DMS114 treated with DMSO at 0.1 percent for 48 hours (cell line): ENCODE measurements around the gene NECAP2.
"Not testable (repeated sequence)": the region's sequence is repeated elsewhere in the genome, so short reads cannot be mapped to it uniquely, and the experiment has no call there.

Experiments used
- DNase-seq: peaks from one replicate; lab custom pipeline; 2025; ENCODE audit not compliant: unreplicated experiment; lab: John Stamatoyannopoulos, UW

The NECAP2 gene

GRCh38 chr1:16425125-16426025 lies 15.1 kb upstream of the NECAP2 start:
- no peak for DNase-seq

- no peak for DNase-seq
Measured at GRCh38 chr1:16430606-16431005, 9.9 kb upstream of the NECAP2 start.

- DNase-seq: no peak
Measured at GRCh38 chr1:16433030-16433429, 7.5 kb upstream of the NECAP2 start.

GRCh38 chr1:16434007-16434406 lies 6.5 kb upstream of the NECAP2 start:
- no peak for DNase-seq

- no peak for DNase-seq
Measured at GRCh38 chr1:16434501-16434900, 6.0 kb upstream of the NECAP2 start.

GRCh38 chr1:16436946-16437474 lies 3.5 kb upstream of the NECAP2 start, which contains the start of gene SPATA21:
SPATA21 (minus strand) TSS chr1:16437424; CDS start chr1:16431371, 6,053 bp downstream.
- DNase-seq: no peak

GRCh38 chr1:16438516-16438915 lies 2.0 kb upstream of the NECAP2 start:
- no peak for DNase-seq

- no peak for DNase-seq
Measured at GRCh38 chr1:16438924-16439323, 1.6 kb upstream of the NECAP2 start.

- DNase-seq: no peak
Measured at GRCh38 chr1:16440131-16440469, 424 bp upstream of the NECAP2 start.

GRCh38 chr1:16441282-16441665 lies 750 bp downstream of the NECAP2 start:
- no peak for DNase-seq

GRCh38 chr1:16442265-16442664 lies 1.7 kb downstream of the NECAP2 start:
- no peak for DNase-seq

GRCh38 chr1:16442941-16443340 lies 2.4 kb downstream of the NECAP2 start:
- DNase-seq: no peak

- DNase-seq: no peak
Measured at GRCh38 chr1:16443975-16444770, 3.6 kb downstream of the NECAP2 start.

- DNase-seq: no peak
Measured at GRCh38 chr1:16445052-16445451, 4.5 kb downstream of the NECAP2 start.

GRCh38 chr1:16446116-16446515 lies 5.6 kb downstream of the NECAP2 start:
- no peak for DNase-seq

- DNase-seq: no peak
Measured at GRCh38 chr1:16447641-16448040, 7.1 kb downstream of the NECAP2 start.

GRCh38 chr1:16449065-16449464 lies 8.5 kb downstream of the NECAP2 start:
- no peak for DNase-seq

GRCh38 chr1:16449666-16450065 lies 9.1 kb downstream of the NECAP2 start:
- no peak for DNase-seq

- DNase-seq: no peak
Measured at GRCh38 chr1:16450863-16451481, 10.4 kb downstream of the NECAP2 start.

- DNase-seq: no peak
Measured at GRCh38 chr1:16451841-16452528, 11.5 kb downstream of the NECAP2 start.

- DNase-seq: not testable (repeated sequence)
Measured at GRCh38 chr1:16454909-16455308, 14.4 kb downstream of the NECAP2 start.
